Activated CD4-positive, CD25-positive, alpha-beta regulatory T cell (primary cell): ENCODE measurements around the gene SLC35E2B.
A peak's percentile ranks its signal among the peaks of the same experiment; 100 is the strongest.

ENCODE experiments used
- DNase-seq, 4 experiments: peaks; one replicate each; lab custom pipeline; 2025; lab: John Stamatoyannopoulos, UW

SLC35E2B gene

GRCh38 chr1:1623631-1624442 lies 68.8 kb downstream of the SLC35E2B start:
- DNase-seq: no peak

DNA sequence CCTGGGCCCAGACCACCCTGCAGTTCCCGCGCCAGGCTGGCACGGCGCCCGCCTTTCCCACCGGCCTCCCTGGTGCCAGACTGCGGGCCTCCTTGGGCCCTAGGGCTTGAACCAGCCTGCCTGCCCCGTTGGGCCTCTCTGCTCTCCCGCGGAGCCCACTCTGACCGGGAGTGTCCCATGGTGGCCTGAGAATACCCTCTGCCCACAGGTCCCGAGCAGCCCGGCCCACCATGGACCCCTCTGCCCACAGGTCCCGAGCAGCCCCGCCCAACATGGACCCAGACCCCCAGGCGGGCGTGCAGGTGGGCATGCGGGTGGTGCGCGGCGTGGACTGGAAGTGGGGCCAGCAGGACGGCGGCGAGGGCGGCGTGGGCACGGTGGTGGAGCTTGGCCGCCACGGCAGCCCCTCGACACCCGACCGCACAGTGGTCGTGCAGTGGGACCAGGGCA lies 69.4 kb downstream of the SLC35E2B start:
- DNase-seq: no peak

DNA sequence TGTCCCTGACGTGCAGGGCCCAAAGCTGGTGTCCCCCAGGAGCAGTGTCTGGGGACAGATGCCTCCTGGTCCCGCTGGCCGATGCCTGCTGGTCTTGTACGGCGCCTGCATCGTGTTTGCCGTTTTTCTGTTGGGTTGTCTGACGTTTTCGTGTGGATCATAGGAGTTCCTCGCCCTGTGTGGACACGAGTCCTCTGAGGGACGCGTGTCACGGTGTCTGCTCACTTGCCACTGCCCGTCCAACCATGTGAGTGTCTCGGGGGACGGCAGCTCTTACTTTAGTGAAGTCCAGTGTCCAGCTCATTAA lies 69.9 kb downstream of the SLC35E2B start:
- DNase-seq: no peak

DNA sequence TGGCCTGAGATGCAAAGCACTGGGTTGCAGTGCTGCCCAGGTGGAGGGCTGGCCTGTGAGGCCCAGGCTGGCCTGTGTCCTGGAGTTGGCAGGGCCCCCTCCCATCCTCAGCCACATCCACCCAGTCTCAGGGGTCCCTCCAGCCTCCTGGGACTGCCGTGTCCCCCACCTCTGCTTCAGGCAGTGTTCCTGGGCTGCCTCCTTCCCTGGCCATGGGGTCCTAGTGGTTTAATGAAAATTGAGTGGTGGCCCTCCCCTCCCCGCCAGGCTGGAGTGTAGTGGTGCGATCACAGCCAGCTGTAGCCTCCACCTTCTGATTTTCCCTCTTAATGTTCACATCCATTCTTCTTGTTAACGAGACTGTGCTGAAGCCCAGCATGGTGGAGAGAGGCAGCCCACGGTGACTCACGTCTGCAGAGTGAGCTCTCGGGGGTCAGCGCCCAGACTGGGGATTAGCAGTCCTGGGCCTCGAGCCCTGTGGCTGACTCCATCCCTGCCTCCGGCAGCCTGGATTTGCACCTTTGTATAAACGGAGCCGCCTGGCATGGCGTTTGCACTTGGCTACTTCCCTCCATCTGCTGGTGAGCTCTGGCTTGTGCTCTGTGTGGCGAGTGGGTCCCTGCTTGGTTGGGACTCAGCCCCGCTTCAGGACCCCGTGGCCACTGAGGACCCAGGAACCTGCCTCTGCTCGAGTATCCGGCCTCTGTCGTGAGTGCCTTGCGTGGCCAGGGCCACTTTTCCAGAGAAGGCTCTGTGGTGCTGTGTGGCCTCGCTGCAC lies 70.4 kb downstream of the SLC35E2B start:
- no peak for DNase-seq

DNA sequence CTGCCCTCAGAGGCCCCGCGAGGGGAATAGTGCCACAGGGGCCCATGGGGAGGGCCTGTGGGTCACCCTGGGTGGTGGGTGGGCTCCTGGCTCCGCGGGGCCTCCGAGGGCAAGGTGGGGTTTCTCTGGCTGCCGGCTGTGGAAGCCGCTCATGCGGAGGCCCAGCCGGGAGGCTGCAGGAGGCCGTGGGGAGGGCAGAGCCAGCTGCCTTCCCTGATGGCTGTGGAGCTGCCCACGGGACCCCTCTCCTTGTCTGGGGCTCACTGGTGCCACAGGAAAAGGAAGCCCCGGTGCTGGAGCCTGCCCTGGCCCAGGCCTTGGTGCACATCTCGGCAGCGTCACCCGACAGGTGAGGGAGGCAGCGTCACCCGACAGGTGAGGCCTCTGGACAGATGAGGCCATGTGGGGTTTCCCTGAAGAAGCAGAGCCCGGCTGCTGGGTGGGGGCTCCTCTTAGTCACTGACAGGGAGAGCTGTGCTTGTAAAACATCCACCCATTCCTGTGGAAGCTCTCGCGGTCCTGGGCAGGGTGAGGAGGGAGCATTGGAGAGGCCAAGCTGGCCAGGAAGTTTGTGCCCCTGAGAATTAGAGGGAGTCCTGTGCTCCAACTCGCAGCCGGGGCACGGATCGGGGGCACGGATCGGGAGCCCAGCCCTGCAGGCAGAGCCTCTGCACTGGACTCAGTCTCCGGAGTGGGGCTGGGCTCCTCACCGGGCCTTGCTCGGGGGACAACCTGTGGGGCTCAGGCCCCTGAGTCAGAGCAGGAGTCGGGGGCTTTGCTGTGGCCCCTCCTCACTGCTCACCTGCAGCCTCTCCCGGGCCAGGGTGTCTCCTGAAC lies 71.2 kb downstream of the SLC35E2B start:
- no peak for DNase-seq

DNA sequence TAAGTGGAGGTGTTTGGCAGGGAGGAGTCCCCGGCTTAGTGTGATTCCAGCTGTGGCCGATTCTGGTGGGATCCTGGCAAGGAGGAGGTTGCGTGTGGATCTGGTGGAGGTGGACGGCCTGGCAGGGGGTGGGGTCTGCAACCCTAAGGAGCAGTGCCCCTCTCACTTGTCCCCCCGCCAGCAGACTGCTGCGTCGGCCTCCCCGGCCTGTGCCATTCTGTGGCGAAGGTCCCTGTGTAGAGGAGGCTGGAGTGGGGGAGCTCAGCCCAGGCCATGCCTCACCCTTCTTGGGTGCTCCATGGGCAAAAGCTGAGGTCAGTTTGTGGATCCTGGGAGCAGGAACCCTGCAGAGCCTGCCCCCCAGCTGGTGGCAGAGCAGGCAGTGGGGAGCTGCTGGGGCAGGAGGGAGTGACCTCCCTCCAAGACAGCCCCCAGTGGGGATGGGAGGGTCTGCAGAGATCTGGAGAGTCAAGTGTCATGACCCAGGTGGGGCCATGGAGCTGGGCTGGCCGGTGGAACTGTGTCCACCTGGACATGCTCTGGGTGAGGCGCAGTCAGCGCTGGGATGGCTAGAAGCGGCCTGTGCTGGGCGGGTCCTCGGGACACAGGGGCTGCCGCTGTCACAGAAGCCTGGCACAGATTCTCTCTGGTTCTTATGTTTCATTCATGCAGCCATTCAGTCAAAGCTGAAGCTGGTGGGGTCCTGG lies 72.0 kb downstream of the SLC35E2B start:
- DNase-seq: no peak

- no peak for DNase-seq
Observed at GRCh38 chr1:1619917-1620361, 72.7 kb downstream of the SLC35E2B start.

DNA sequence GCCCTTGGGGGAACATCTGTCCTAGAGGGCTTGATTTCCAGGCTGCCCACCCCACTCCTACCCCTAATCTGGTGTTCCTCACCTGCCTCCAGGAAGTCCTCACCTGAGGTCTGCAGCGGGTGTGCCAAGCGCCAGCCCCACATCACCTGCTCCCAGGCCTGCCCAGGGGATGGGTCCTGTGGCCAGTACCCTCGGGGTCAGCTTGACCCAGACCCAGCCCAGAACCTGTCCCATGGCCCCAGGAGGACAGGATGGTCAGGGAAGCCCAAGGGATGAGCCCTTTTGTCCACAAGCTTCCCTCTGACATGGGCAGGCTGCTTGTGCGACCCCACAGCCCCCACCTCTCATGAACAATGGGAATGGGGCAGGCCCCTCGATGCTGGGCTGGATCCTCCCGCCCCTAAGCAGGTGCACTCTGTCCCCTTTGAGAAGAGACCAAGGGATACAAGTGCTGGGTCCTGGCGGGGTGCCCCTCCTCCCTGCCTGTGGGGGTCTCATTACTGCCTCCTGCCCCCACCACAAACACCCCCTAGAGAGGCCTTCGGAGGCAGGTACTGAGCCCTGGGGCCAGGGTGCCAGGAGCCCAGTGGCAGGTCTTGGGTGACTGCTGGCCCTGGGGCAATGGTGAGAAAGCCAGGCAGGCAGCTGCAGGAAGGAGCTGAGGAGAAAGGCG lies 74.1 kb downstream of the SLC35E2B start:
- DNase-seq: no peak

GRCh38 chr1:1617925-1618324 lies 74.7 kb downstream of the SLC35E2B start:
- DNase-seq: no peak

GRCh38 chr1:1617516-1617915 lies 75.1 kb downstream of the SLC35E2B start:
- DNase-seq: no peak

GRCh38 chr1:1616838-1617237 lies 75.8 kb downstream of the SLC35E2B start:
- no peak for DNase-seq

- no peak for DNase-seq
Observed at GRCh38 chr1:1616045-1616790, 76.4 kb downstream of the SLC35E2B start.

DNA sequence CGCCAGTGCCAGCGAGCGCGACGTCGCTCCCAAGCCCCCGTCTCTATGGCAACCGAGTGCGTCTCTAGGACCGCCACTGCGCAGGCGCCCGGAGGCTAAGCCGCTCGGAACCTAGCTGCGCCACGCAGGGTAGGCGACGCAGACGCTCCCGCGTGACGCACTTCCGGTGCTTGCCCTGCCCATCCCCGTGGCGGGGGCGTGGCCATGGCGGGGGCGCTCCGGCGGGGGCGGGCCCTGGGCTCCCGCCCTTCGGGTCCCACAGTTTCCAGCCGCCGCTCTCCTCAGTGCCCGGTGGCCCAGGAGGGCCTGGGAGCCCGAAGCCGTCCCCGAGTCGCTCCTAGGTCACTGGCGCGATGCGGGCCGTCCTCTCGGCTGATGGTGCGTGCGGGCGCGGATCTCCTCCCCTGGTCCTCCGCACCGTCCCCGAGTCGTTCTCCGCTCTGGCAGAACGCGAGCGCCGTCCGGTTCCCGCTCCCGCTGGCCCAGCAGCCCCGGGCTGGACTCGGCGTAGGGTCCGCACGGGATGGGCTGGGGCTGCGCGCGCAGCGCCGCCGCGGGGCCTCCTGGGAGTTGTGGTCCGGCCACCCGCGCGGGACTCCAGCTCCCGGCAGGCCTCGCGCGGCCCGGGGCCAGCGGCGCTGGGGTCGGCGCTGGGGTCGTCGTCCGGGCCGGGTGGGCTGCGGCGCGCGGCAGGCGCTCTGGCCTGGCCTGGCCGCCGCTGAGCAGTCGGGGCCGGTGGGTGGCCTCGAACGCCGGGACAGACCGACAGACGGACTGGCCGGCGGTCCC lies 77.1 kb downstream of the SLC35E2B start, which contains the start of gene MIB2:
Gene MIB2 (plus strand): TSS at position 245 of the 789 bp plus-strand sequence. CDS start 7,953 bp downstream, outside the sequence.
- peak; percentile 95 to 99 (median 96) for DNase-seq

DNA sequence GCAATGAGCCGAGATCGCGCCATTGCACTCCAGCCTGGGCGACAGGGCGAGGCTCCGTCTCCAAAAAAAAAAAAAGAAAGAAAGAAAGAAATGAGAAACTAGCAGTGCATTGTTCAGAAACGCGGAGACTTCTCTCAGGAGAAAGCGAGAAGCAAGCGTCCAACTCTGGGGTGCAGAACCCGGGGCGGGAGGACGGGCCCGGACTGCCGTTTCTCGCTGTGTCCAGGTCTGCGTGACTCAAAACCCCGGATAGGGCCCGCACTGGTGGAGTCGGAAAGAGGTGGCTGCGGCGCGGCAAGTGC lies 77.7 kb downstream of the SLC35E2B start:
- no peak for DNase-seq

GRCh38 chr1:1614204-1614953 lies 78.2 kb downstream of the SLC35E2B start:
- no peak for DNase-seq

DNA sequence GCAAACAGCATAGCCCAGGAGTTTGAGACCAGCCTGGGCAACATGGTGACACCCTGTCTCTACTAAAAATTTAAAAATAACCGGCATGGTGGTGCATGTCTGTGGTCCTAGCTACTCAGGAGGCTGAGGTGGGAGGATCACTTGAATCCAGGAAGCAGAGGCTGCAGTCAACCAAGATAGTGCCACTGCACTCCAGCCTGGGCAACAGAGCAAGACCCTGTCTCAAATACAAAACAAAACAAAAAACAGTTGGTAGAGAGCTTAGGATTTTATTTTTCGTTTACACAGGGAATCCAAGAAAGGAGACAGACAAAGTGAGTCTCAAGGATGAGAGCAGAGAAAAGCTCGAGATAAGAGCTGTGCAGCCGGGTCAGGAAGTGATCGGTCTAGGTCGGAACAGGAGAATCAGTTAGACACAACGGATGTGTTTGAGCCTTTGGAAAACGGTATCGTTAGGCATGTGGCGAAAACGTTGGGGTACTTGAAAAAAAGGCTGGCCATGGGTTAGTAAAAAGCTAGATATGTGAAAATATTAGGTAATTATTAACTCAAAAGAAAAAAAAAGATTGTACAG lies 79.0 kb downstream of the SLC35E2B start:
- no peak for DNase-seq

GRCh38 chr1:1612104-1612400 lies 80.5 kb downstream of the SLC35E2B start:
- DNase-seq: no peak

GRCh38 chr1:1610796-1611195 lies 81.8 kb downstream of the SLC35E2B start:
- no peak for DNase-seq
